Measurements from ENCODE around the gene LPP. TPM values are rescaled to one million over a fixed set of nuclear protein-coding genes. Genes with fewer than 3 reads are reported as not detected.

Gene LPP
- total and polyA plus RNA-seq, 2 of the 4 experiments (the other 2 are of a cell fraction) = 16.0 to 130 TPM

DNA sequence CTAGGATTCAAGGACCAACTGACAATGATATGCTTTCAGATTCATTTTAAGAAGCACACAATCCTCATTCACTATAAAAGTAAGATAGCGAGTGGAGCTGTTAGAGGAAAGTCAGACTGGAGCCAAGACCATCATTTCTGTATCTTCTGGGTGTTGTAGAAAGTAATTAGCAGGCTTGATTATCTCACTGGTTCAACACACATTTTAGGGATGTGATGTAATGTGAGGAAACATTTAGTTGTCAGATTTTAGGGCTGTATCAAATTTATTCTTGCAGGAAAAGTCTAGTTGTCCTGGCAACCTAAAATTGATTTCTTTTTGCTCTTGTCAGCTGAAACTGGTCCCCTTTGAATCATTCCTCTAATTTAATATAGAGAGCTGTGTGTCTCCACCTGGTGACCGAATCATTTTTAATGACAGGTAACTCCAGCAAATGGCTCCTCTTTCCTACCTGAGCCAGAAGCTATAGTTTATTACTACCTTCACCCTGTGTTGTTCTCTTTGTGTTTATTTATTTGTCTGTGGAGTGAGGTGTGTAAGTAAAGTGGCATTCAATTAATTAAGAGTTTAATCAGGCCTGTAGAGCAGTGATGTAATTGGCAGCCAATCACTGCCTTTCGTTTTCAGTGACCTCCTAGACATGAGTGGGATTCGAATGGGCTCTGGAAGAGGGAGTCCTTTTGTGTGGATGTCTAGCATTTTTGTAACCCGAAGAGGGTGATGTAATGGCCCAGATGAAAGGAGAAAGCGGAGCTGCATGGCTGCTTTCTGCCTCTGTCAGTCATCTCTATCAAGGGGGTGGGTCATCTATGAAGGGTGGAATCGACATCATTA, 125.8 kb downstream of the LPP start:
- peak overlapping the region; percentile 66 for H3K14ac ChIP-seq (replicated peaks; ENCODE audit: low read depth, low read length)
- H4K8ac ChIP-seq (ENCODE audit: low read depth in 2 of 2, low read length in 2 of 2) = peak overlapping the region in 1 of 2 experiments; percentile 55; a peak in 1 of 4 replicates
- peaks cover 22% of the 10 kb centered on the region for H3K4me1 ChIP-seq (ENCODE audit: control insufficient read depth, insufficient read depth, low read length)
- H3K4me2 ChIP-seq (ENCODE audit: low read depth, low read length) = no peak overlapping the region
- POLR2A ChIA-PET (ENCODE audit: unreplicated experiment) = no interaction called here
- CTCF ChIA-PET = interaction anchor here (0.9 kb wide), 1 partner anchor 28 kb away, joined by 3 read pairs; no protein-coding TSS in a partner anchor
- H3K56ac ChIP-seq (ENCODE audit: extremely low read depth, insufficient read depth, low read length) = no peak overlapping the region
- peak overlapping the region; percentile 74; the same call in 2 of the 3 replicates for H2BK15ac ChIP-seq (ENCODE audit: low read depth, low read length)
- peak overlapping the region; percentile 20 for H2BK5ac ChIP-seq (ENCODE audit: low read depth, low read length, poor library complexity, severe bottlenecking)
- peaks cover 47 to 91% of the 10 kb centered on the region in 2 experiments for H3K79me1 ChIP-seq (ENCODE audit: low read depth in 1 of 2, low read length in 2 of 2)
- TF ChIP-seq USF2 (IDR thresholded peaks at IDR 0.05; ENCODE audit: low read depth, low read length) = no peak
- no peak for TF ChIP-seq CEBPB (IDR thresholded peaks at IDR 0.05; ENCODE audit: low read depth, low read length)
- no peak for TF ChIP-seq ELK1 (IDR thresholded peaks at IDR 0.05; ENCODE audit: borderline replicate concordance, low read depth, low read length)
- no peak for TF ChIP-seq FOS (IDR thresholded peaks at IDR 0.05; ENCODE audit: low read depth, low read length)
- TF ChIP-seq MAZ (IDR thresholded peaks at IDR 0.05; ENCODE audit: borderline replicate concordance, low read depth, low read length) = no peak
- no peak for TF ChIP-seq MAFK (IDR thresholded peaks at IDR 0.05; ENCODE audit: low read depth, low read length)
- TF ChIP-seq CHD1 (IDR thresholded peaks at IDR 0.05; ENCODE audit: low read depth, low read length) = no peak
- TF ChIP-seq RFX5 (IDR thresholded peaks at IDR 0.05; ENCODE audit: low read depth, low read length) = no peak
- TF ChIP-seq RCOR1 (IDR thresholded peaks at IDR 0.05; ENCODE audit: insufficient replicate concordance, low read length) = no peak
- no peak for TF ChIP-seq BHLHE40 (IDR thresholded peaks at IDR 0.05; ENCODE audit: low read depth, low read length)
- TF ChIP-seq MXI1 (IDR thresholded peaks at IDR 0.05; ENCODE audit: borderline replicate concordance, low read depth, low read length) = no peak
- TF ChIP-seq SMC3 (IDR thresholded peaks at IDR 0.05; ENCODE audit: low read depth, low read length) = no peak
- H3K9me1 ChIP-seq (ENCODE audit: insufficient read depth, low read length) = peaks cover 55% of the 10 kb centered on the region
- H3K27me3 ChIP-seq (ENCODE audit: control insufficient read depth, insufficient read depth, low read length) = no peaks in the 10 kb centered on the region
- in situ Hi-C loops (cut with MboI; ENCODE audit: low sequenced_read_pairs) = no loop called here
- peak overlapping the region; percentile 77 for H2BK120ac ChIP-seq (ENCODE audit: low read depth, low read length)
- H3K23ac ChIP-seq (ENCODE audit: low read depth, low read length) = peak overlapping the region; percentile 49; the same call in 1 of the 2 replicates
- H3K36me3 ChIP-seq (ENCODE audit: control insufficient read depth, insufficient read depth, low read length) = peaks cover 4% of the 10 kb centered on the region
- no peak overlapping the region for H2AK9ac ChIP-seq (replicated peaks; ENCODE audit: low read depth, low read length, poor library complexity)
- no TSS peak for BruUV-seq (replicated peaks)
- intact Hi-C loops (cut with micrococcal nuclease) = no loop called here
- H3K18ac ChIP-seq (ENCODE audit: low read depth, low read length) = peak overlapping the region; percentile 24; the same call in 1 of the 2 replicates
- no peak overlapping the region for H4K91ac ChIP-seq (ENCODE audit: insufficient read depth, low read depth, low read length)
- peak overlapping the region; percentile 61; the same call in 1 of the 2 replicates for H3K4ac ChIP-seq (ENCODE audit: low read depth, low read length)
- H2AK5ac ChIP-seq (ENCODE audit: low read depth, low read length) = peak overlapping the region; percentile 34
- DNase-seq (peak; percentile 49), ATAC-seq (ENCODE audit: low read depth) (no peak)
- WGBS, 2 experiments (ENCODE audit: extremely low coverage in 2 of 2, insufficient read length in 1 of 2) = 95% methylated on average over 3 of the region's 7 CpGs; no CpG with 5 or more reads in 1 of the 2 experiments
- no peak overlapping the region for H3K9ac ChIP-seq (ENCODE audit: low read depth, low read length)
- peak overlapping the region; percentile 62 for H2BK20ac ChIP-seq (ENCODE audit: low read depth, low read length)
- dilution Hi-C loops (cut with HindIII; ENCODE audit: low sequenced_read_pairs, unreplicated experiment) = no loop called here
- peaks cover 45% of the 10 kb centered on the region for H4K20me1 ChIP-seq (ENCODE audit: insufficient read depth, low read length)
- H2AFZ ChIP-seq (replicated peaks; ENCODE audit: low read length, poor library complexity) = no peak overlapping the region
- H3K27ac ChIP-seq (ENCODE audit: insufficient read depth, low read length) = no peak overlapping the region
- H4K5ac ChIP-seq (ENCODE audit: low read depth, low read length) = no peak overlapping the region
- no peak overlapping the region for H3K4me3 ChIP-seq (ENCODE audit: insufficient read depth, low read depth, low read length)
- H3K9me3 ChIP-seq (ENCODE audit: control insufficient read depth, insufficient read depth, low read length) = no peaks in the 10 kb centered on the region
